ENCODE results near the gene MRPL28.
A peak's percentile ranks its signal among the peaks of the same experiment; 100 is the strongest.

Gene MRPL28

GRCh38 chr16:369866-370436 is 387 bp downstream of the MRPL28 start:
- peak overlapping the region; percentile 5; the same call in 1 of the 2 replicates for H3K27ac ChIP-seq

DNA sequence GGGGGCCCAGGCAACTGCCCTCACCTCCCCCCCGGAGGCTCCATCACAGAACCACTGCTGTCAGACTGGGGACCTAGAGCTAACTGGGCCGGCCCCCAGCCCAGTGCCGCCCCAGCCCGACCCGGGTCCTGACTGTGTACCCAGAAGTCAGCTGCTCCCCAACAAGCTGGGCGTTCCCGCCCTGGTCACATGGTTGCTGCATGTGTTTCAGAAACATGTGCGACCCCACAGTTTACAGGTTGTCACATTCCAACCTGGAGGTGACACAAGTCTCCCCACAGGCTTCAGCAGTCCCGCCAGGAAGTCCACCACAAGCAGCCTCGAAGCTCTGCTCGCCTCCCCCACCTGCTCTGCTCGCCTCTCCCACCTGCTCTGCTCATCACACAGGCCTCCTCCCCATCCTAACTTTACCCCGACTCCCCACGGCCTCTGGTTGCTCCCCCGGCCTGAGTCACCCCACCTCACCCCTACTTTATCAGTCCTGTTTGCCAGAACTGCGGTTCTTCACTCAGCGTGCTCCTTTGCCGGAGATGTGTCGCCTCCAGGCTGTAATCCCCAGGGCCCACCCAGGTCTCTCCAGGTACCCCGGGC is 968 bp downstream of the MRPL28 start:
- H3K27ac ChIP-seq, result peak overlapping the region; percentile 5; the same call in 1 of the 2 replicates
- TF ChIP-seq, protein P1, sequence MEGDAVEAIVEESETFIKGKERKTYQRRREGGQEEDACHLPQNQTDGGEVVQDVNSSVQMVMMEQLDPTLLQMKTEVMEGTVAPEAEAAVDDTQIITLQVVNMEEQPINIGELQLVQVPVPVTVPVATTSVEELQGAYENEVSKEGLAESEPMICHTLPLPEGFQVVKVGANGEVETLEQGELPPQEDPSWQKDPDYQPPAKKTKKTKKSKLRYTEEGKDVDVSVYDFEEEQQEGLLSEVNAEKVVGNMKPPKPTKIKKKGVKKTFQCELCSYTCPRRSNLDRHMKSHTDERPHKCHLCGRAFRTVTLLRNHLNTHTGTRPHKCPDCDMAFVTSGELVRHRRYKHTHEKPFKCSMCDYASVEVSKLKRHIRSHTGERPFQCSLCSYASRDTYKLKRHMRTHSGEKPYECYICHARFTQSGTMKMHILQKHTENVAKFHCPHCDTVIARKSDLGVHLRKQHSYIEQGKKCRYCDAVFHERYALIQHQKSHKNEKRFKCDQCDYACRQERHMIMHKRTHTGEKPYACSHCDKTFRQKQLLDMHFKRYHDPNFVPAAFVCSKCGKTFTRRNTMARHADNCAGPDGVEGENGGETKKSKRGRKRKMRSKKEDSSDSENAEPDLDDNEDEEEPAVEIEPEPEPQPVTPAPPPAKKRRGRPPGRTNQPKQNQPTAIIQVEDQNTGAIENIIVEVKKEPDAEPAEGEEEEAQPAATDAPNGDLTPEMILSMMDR (conservative IDR thresholded peaks at IDR 0.05), result no peak
- TF ChIP-seq ZFX (IDR thresholded peaks at IDR 0.05), result no peak

More at GRCh38 chr16:369866-370436, 387 bp downstream of the MRPL28 start:
- no peak for TF ChIP-seq ZFX (IDR thresholded peaks at IDR 0.05)
- TF ChIP-seq, protein P1 (conservative IDR thresholded peaks at IDR 0.05), result no peak

DNA sequence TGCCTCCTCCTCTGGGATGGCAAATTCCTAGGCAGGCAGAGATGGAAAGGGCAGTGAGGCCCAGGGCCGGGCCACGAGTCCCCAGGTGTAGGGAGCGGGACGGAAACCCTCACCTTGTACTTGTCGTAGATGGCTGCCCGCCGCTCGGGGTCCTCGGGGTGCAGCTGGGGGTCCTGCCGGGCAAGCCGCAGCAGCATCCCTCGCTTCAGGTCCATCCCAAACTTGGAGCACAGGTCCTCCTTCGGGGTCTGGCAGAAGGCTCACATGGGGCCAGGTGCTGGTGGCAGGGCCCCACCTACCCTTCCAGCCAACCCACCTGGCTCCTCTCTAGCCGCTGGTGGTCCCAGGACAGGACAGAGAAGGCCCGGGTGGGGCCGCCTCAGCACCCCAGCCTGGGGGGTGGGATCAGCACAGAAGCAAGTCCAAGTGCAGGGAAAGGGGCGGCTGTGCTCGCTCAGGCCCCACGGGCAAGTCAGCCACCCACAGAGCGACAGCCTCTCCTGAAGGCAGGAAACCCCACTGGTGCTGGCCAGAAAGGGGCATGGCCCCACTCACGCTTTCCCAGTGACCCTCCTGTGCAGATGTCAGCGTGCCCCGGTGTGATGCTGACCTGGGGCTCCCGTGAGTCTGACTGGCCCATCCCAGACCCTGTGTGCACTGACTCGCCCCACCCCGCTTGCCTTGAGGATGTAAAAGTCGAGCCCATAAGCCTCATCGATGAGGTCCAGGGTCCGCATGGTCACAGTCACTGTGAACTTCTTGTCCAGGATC is 1.8 kb downstream of the MRPL28 start:
- H3K27ac ChIP-seq, result no peak overlapping the region
- TF ChIP-seq, protein P1 (conservative IDR thresholded peaks at IDR 0.05), result no peak
- no peak for TF ChIP-seq ZFX (IDR thresholded peaks at IDR 0.05)

GRCh38 chr16:367333-367903 is 2.9 kb downstream of the MRPL28 start:
- no peak overlapping the region for H3K27ac ChIP-seq
- TF ChIP-seq, protein P1 (conservative IDR thresholded peaks at IDR 0.05), result no peak
- no peak for TF ChIP-seq ZFX (IDR thresholded peaks at IDR 0.05)

- H3K27ac ChIP-seq, result no peak overlapping the region
- TF ChIP-seq, protein P1 (conservative IDR thresholded peaks at IDR 0.05), result no peak
- TF ChIP-seq ZFX (IDR thresholded peaks at IDR 0.05), result no peak
Observed at GRCh38 chr16:366476-366875, 3.9 kb downstream of the MRPL28 start.

DNA sequence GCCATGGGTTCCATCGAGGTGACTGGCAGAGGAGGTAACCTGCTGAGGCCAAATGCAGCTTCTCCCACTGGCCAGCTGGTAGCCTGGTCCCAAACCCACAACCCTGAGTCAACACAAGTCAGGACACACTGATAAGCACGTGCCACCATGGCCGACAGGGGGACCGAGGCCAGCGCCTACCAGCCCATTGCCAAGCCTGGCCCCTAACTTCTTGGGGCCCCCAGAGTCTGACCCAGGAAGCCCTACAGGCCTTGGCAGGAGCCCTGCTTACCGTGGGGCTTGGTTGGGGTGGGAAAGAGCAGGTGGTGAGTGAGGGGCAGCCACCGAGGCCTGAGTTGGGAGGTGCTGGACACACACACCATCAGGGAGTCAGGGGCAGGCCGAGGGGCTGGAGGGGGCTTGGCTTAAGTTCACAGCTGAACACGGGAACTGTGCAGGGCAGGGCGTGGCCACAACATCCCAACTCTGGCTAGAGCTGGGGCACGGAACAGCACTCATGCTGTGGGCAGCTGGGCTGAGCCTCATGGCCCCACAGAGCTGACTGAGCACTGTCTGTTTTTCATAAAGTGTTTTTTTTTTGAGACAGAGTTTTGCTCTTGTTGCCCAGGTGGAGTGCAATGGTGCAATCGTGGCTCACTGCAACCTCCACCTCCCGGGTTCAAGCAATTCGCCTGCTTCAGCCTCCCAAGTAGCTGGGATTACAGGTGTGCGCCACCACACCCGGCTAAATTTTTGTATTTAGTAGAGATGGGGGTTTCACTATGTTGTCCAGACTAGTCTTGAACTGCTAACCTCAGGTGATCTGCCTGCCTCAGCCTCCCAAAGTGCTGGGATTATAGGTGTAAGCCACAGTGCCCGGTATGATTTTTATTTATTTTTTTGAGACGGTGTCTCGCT is 5.5 kb downstream of the MRPL28 start:
- no peak overlapping the region for H3K27ac ChIP-seq
- no peak for TF ChIP-seq ZFX (IDR thresholded peaks at IDR 0.05)
- TF ChIP-seq, protein P1 (conservative IDR thresholded peaks at IDR 0.05), result no peak
